ENCODE data around the gene S100A10. TPM values are rescaled to one million over a fixed set of nuclear protein-coding genes. Genes with fewer than 3 reads are reported as not detected.

S100A10 gene
- total RNA-seq, 4 donors from 2014 or later = 152 to 404 (median 235) TPM

- no peak for TF ChIP-seq CTCF (IDR thresholded peaks at IDR 0.05; ENCODE audit: low read depth)
These were observed 45.2 kb downstream of the S100A10 start for GRCh38 chr1:151948506-151948905.

GRCh38 chr1:151947140-151947539 lies 46.5 kb downstream of the S100A10 start:
- TF ChIP-seq CTCF (IDR thresholded peaks at IDR 0.05; ENCODE audit: low read depth) = no peak

- TF ChIP-seq CTCF (IDR thresholded peaks at IDR 0.05; ENCODE audit: low read depth) = no peak
These were observed 47.6 kb downstream of the S100A10 start for GRCh38 chr1:151945725-151946722.

- TF ChIP-seq CTCF (IDR thresholded peaks at IDR 0.05; ENCODE audit: low read depth) = no peak
These were observed 48.6 kb downstream of the S100A10 start for GRCh38 chr1:151944857-151945575.

- TF ChIP-seq CTCF (IDR thresholded peaks at IDR 0.05; ENCODE audit: low read depth) = no peak
These were observed 49.4 kb downstream of the S100A10 start for GRCh38 chr1:151944126-151944856.

- TF ChIP-seq CTCF (IDR thresholded peaks at IDR 0.05; ENCODE audit: low read depth) = no peak
These were observed 50.1 kb downstream of the S100A10 start for GRCh38 chr1:151943591-151943990.

All from subcutaneous adipose tissue (tissue), 4 donors.